ENCODE data around the gene ZNF462. TPM values are rescaled to one million over a fixed set of nuclear protein-coding genes. Genes with fewer than 3 reads are reported as not detected.

ZNF462 gene
- total RNA-seq, 2 donors from 2014 or later = 33.4 to 41.6 TPM

- intact Hi-C loops (cut with DNase I, micrococcal nuclease) = no loop called here
- DNase-seq (no peak), ATAC-seq (no peak)
These were observed 166.2 kb downstream of the ZNF462 start for GRCh38 chr9:107029146-107029545.

GRCh38 chr9:107033966-107034365 is 171.0 kb downstream of the ZNF462 start:
- DNase-seq (no peak), ATAC-seq (no peak)
- intact Hi-C loops (cut with DNase I, micrococcal nuclease) = no loop called here

- no peak for ATAC-seq
- DNase-seq = no peak
- intact Hi-C loops (cut with DNase I, micrococcal nuclease) = no loop called here
These were observed 171.9 kb downstream of the ZNF462 start for GRCh38 chr9:107034831-107035230.

GRCh38 chr9:107036367-107036766 is 173.4 kb downstream of the ZNF462 start:
- DNase-seq (no peak), ATAC-seq (peak; percentile 39)
- intact Hi-C loops (cut with DNase I, micrococcal nuclease) = no loop called here

GRCh38 chr9:107039542-107039941 is 176.6 kb downstream of the ZNF462 start:
- no peak for ATAC-seq
- intact Hi-C loops (cut with DNase I, micrococcal nuclease) = no loop called here
- DNase-seq = no peak

- ATAC-seq = no peak
- intact Hi-C loops (cut with DNase I, micrococcal nuclease) = no loop called here
- DNase-seq = no peak
These were observed 179.6 kb downstream of the ZNF462 start for GRCh38 chr9:107042606-107043005.

DNA sequence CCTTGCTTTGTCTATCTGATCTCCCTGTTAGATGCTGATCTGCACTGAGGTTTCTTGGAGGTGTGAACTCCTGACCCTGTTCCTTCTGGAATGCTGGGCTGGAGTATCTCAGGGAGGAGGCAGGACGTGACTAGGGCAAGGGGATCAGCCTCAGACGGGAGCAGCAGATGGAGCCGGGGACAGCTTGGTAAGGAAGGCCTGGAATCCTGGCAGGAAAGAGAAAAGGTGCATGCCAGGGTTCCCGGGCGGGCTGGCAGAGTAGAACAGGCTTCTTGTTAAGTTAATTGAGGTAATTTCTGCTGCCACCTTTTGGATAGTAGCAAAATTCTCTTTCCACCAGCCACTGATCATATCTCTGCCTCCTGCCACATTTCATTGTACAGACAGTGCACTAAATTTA is 180.9 kb downstream of the ZNF462 start:
- no peak for DNase-seq
- intact Hi-C loops (cut with DNase I, micrococcal nuclease) = no loop called here

GRCh38 chr9:107044872-107045271 is 181.9 kb downstream of the ZNF462 start:
- peak in 1 of 2 donors; percentile 32 for DNase-seq
- no peak for ATAC-seq
- intact Hi-C loops (cut with DNase I, micrococcal nuclease) = no loop called here

More for the DNA sequence above, 180.9 kb downstream of the ZNF462 start:
- ATAC-seq = no peak

DNA sequence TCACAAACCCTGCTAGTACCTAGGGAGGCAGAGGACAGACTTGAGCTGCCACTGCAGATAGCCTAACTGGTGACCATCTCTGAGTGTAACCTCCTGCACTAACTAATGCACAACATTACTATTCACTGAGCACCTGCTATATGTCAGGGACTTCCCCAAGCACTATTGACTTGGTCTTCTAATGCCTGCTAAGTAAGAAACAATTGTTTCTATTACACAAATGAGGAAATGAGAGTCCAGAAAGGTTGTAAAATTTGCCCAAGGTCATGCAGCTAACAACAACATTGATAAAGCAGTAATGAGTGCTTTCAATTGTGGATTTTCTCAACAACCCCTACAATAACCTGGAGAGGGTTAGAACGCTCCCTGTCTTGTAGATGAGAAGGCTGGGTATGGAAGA is 183.7 kb downstream of the ZNF462 start:
- intact Hi-C loops (cut with DNase I, micrococcal nuclease) = no loop called here
- DNase-seq = no peak
- ATAC-seq = no peak

DNA sequence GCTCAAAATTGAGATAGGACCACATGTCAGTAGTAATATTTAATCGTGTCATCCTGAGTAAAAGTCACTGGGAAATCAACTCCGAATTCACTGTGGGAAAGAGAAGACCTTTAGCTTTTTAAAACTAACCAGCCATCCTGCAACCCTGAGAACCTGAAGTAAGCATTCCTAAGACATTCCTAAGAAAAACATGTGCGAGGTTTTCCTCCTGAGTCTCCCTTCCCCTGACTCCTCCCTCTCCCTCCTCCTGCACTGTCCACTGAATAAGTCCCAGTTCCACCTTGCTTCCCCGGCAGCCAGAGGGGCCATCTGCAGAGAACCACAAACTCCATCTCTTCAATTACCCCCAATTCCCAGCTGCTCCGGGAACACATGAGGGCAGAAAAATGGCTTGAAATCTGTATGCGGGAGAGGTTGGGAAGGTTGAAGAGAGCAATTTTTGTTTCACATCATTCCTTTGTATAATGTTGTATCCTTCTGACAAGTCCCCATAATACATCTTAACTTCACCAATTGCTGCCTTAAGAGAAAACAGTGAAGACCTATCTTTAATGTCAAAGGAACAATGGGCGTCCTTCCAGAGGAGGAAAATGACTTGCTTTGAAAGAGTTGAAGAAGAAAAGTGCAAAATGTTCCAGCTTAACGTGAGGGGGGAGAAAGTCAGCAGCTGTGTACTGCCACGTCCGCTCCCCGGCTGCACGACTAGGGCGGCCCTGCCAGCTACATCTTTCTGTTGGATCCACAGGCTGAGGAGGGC is 186.3 kb downstream of the ZNF462 start:
- ATAC-seq (no peak), DNase-seq (no peak)
- intact Hi-C loops (cut with DNase I, micrococcal nuclease) = no loop called here

GRCh38 chr9:107049803-107050184 is 186.8 kb downstream of the ZNF462 start:
- DNase-seq (no peak), ATAC-seq (no peak)
- intact Hi-C loops (cut with DNase I, micrococcal nuclease) = no loop called here

DNA sequence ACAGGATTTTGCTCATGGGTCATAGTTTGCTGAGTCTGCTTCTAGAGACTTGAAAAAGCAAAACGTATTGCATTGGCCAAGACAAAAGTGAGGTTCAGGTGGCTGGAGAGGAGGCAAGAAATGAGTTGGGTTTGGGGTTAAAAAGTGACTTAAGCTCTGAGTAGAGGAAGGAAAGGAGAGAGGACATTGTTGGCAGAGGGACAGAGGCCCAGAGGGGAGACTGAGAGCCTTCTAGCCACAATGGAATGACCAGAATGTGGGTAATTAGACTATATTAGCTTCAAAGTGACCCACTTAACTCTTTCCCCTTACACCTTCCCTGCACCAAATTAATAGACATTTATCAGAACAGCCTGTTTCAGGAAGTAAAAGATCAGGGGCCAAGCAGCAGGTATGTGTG is 188.4 kb downstream of the ZNF462 start:
- ATAC-seq = no peak
- DNase-seq = no peak
- intact Hi-C loops (cut with DNase I, micrococcal nuclease) = no loop called here

GRCh38 chr9:107054146-107054545 is 191.2 kb downstream of the ZNF462 start:
- ATAC-seq (no peak), DNase-seq (no peak)
- intact Hi-C loops (cut with DNase I, micrococcal nuclease) = no loop called here

- intact Hi-C loops (cut with DNase I, micrococcal nuclease) = no loop called here
- ATAC-seq (no peak), DNase-seq (no peak)
These were observed 196.3 kb downstream of the ZNF462 start for GRCh38 chr9:107059220-107059619.

DNA sequence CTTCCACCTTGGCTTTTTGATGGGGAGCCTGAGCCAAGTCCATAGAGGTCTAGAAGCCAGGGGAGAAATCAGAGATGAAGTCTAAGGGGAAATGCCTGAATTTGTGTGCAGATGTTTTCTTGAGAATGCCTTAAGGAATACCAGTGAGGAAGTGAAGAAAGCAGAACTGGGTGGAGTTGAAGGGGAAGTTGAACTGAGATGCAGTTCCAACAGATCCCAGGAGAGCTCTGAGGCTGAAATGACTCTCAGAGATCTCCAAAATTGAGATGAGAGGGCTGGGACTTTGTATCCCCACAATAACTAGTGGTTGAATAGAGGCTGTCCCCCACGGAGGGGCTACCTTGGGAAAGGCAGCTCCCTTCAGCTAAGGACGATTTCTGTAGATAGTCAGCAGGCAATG is 197.1 kb downstream of the ZNF462 start:
- DNase-seq (no peak), ATAC-seq (no peak)
- intact Hi-C loops (cut with DNase I, micrococcal nuclease) = no loop called here

All from left colon (tissue), 2 donors.